HepG2 (cell line): ENCODE results near the gene HS3ST3B1.

Source experiments
- IRF2 ChIP-seq: IDR thresholded peaks from 2 replicates; pipeline ENCODE4 v1.6.1; 2018; ENCODE audit warnings: missing genetic modification reagents, missing compliant biosample characterization
- KAT8 ChIP-seq: IDR thresholded peaks from 2 replicates; pipeline ENCODE4 v1.6.1; 2016; ENCODE audit warnings: missing genetic modification reagents, missing compliant biosample characterization
- MZF1 ChIP-seq: sonication (generic); formaldehyde crosslinking; IDR thresholded peaks from 2 replicates; pipeline ENCODE4 v1.8.1; 2023; ENCODE audit warnings: mild to moderate bottlenecking, missing genetic modification reagents, borderline replicate concordance
- POLR2A ChIP-seq, 2 experiments: IDR thresholded peaks; 2 replicates each; pipeline ENCODE4 v1.6.1; 2011; ENCODE audit warnings: low read depth in 2 of 2, low read length in 2 of 2, mild to moderate bottlenecking in 1 of 2, moderate library complexity in 1 of 2; ENCODE audit not compliant: insufficient read depth in 1 of 2
- ZNF264 ChIP-seq: sonication (generic); formaldehyde crosslinking; IDR thresholded peaks from 2 replicates; pipeline ENCODE4 v1.4.0; 2020; ENCODE audit warnings: missing genetic modification reagents
- ZNF709 ChIP-seq: sonication (generic); formaldehyde crosslinking; IDR thresholded peaks from 2 replicates; pipeline ENCODE4 v1.5.0; 2020; ENCODE audit warnings: mild to moderate bottlenecking, missing genetic modification reagents

DNA sequence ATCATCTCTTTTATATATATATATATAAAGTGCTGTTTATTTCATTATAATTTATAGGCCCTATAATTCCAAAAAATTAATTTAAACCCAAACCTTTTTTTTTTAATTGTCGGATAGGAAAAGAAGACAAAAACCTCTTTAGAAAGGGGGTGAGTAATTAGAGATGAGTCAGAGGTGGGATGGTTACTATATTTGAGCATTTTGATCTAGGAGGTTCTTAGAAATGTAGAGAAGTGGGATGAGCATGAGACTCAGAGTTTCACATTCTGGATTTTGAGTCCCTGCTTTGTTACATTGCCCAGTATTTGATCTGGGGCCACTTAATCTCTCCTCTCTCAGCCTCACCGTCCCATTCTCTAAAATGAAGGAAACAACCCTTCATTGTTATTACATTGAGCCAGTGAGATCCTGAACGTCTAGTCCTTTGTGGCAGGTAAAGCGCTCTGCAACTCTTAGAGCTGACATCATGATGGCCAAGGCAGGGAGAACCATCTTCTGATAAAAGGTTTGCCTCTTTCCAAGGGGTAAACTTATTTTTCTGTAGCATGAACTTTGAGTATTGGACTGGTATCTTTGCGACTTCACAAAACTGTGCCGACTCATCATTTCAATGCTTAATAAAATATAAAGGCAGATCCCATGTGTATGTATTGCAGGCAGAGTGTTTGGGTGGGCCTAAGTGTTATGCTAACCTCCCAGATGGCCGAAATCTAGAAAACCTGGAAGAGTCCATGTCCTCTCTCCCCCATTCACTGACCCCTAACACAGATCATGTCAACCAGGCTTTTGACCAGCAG is 21.3 kb downstream of the HS3ST3B1 start:
- no peak for TF ChIP-seq KAT8 (CRISPR knock-in tag)
- no peak for TF ChIP-seq POLR2A (IDR thresholded peaks at IDR 0.05; ENCODE audit: insufficient read depth in 1 of 2, low read depth in 2 of 2, low read length in 2 of 2)
- no peak for TF ChIP-seq ZNF709
- TF ChIP-seq MZF1 (CRISPR knock-in tag): no peak
- TF ChIP-seq IRF2: no peak
- no peak for TF ChIP-seq ZNF264
